ENCODE results near the gene CYB5R4. TPM values are rescaled to one million over a fixed set of nuclear protein-coding genes. Genes with fewer than 3 reads are reported as not detected.

CYB5R4 gene
- total RNA-seq, 2 experiments from 2014 or later, result 15.5 to 16.3 TPM

- Histone ChIP-seq H3K27ac (ENCODE audit: low read depth in 1 of 2, low read length in 2 of 2) (no peak overlapping the region), H3K9me3 (ENCODE audit: control insufficient read depth in 1 of 2, insufficient read depth in 1 of 2, low read length in 2 of 2) (peaks cover 7 to 27% of the 10 kb centered on the region in 2 experiments), H3K27me3 (ENCODE audit: control insufficient read depth in 1 of 2, insufficient read depth in 2 of 2, low read length in 2 of 2) (no peaks in the 10 kb centered on the region), H3K4me3 (ENCODE audit: low read length) (no peak overlapping the region), H3K36me3 (ENCODE audit: insufficient read depth, low read length) (no peaks in the 10 kb centered on the region), H3K4me1 (ENCODE audit: insufficient read depth, low read length) (no peaks in the 10 kb centered on the region)
- Mint-ChIP-seq H3K27ac (no peak overlapping the region), H3K36me3 (ENCODE audit: low read depth) (peaks cover 18% of the 10 kb centered on the region), H3K4me1 (ENCODE audit: low read depth) (no peaks in the 10 kb centered on the region), H3K27me3 (no peaks in the 10 kb centered on the region), H3K4me3 (no peak overlapping the region), H3K9me3 (peaks cover 15% of the 10 kb centered on the region)
- no peak for ATAC-seq (ENCODE audit: poor library complexity)
- POLR2A ChIA-PET, result no interaction called here
- intact Hi-C loops (cut with DNase I, micrococcal nuclease), result no loop called here
- DNase-seq, result no peak
- CTCF ChIA-PET, result no interaction called here
- TF ChIP-seq CTCF (IDR thresholded peaks at IDR 0.05), result no peak
These were observed 111.1 kb downstream of the CYB5R4 start for GRCh38 chr6:83970582-83970981.

GRCh38 chr6:83974409-83975050 is 115.0 kb downstream of the CYB5R4 start:
- H3K9me3 ChIP-seq (ENCODE audit: control insufficient read depth in 1 of 2, insufficient read depth in 1 of 2, low read length in 2 of 2), result peaks cover 0 to 8% of the 10 kb centered on the region in 2 experiments
- H3K4me1 ChIP-seq (ENCODE audit: insufficient read depth, low read length), result no peaks in the 10 kb centered on the region
- Mint-ChIP-seq H3K4me1 (ENCODE audit: low read depth) (no peaks in the 10 kb centered on the region), H3K4me3 (no peak overlapping the region), H3K36me3 (ENCODE audit: low read depth) (peaks cover 3% of the 10 kb centered on the region), H3K27ac (no peak overlapping the region), H3K27me3 (no peaks in the 10 kb centered on the region), H3K9me3 (peaks cover 1% of the 10 kb centered on the region)
- no peak for TF ChIP-seq CTCF (IDR thresholded peaks at IDR 0.05)
- H3K27me3 ChIP-seq (ENCODE audit: control insufficient read depth in 1 of 2, insufficient read depth in 2 of 2, low read length in 2 of 2), result no peaks in the 10 kb centered on the region
- no peaks in the 10 kb centered on the region for H3K36me3 ChIP-seq (ENCODE audit: insufficient read depth, low read length)
- no peak overlapping the region for H3K27ac ChIP-seq (ENCODE audit: low read depth in 1 of 2, low read length in 2 of 2)
- DNase-seq (no peak), ATAC-seq (ENCODE audit: poor library complexity) (no peak)
- no peak overlapping the region for H3K4me3 ChIP-seq (ENCODE audit: low read length)
- ChIA-PET CTCF (no interaction called here), POLR2A (no interaction called here)
- intact Hi-C loops (cut with DNase I, micrococcal nuclease), result no loop called here

GRCh38 chr6:83976037-83976755 is 116.7 kb downstream of the CYB5R4 start:
- ATAC-seq (ENCODE audit: poor library complexity), result no peak
- no peak overlapping the region for H3K4me3 ChIP-seq (ENCODE audit: low read length)
- no peaks in the 10 kb centered on the region for H3K4me1 Mint-ChIP-seq (ENCODE audit: low read depth)
- DNase-seq, result no peak
- peaks cover 4% of the 10 kb centered on the region for H3K9me3 Mint-ChIP-seq
- no peaks in the 10 kb centered on the region for H3K4me1 ChIP-seq (ENCODE audit: insufficient read depth, low read length)
- TF ChIP-seq CTCF (IDR thresholded peaks at IDR 0.05), result no peak
- H3K27ac Mint-ChIP-seq, result no peak overlapping the region
- peaks cover 3% of the 10 kb centered on the region for H3K36me3 Mint-ChIP-seq (ENCODE audit: low read depth)
- no peak overlapping the region for H3K4me3 Mint-ChIP-seq
- ChIA-PET POLR2A (no interaction called here), CTCF (no interaction called here)
- H3K9me3 ChIP-seq (ENCODE audit: control insufficient read depth in 1 of 2, insufficient read depth in 1 of 2, low read length in 2 of 2), result no peaks in the 10 kb centered on the region
- no peaks in the 10 kb centered on the region for H3K27me3 ChIP-seq (ENCODE audit: control insufficient read depth in 1 of 2, insufficient read depth in 2 of 2, low read length in 2 of 2)
- H3K27ac ChIP-seq (ENCODE audit: low read depth in 1 of 2, low read length in 2 of 2), result no peak overlapping the region
- intact Hi-C loops (cut with DNase I, micrococcal nuclease), result no loop called here
- no peaks in the 10 kb centered on the region for H3K27me3 Mint-ChIP-seq
- no peaks in the 10 kb centered on the region for H3K36me3 ChIP-seq (ENCODE audit: insufficient read depth, low read length)

Measured in CD4-positive, alpha-beta T cell (primary cell).